ENCODE data around the gene KAT6B.

DNA sequence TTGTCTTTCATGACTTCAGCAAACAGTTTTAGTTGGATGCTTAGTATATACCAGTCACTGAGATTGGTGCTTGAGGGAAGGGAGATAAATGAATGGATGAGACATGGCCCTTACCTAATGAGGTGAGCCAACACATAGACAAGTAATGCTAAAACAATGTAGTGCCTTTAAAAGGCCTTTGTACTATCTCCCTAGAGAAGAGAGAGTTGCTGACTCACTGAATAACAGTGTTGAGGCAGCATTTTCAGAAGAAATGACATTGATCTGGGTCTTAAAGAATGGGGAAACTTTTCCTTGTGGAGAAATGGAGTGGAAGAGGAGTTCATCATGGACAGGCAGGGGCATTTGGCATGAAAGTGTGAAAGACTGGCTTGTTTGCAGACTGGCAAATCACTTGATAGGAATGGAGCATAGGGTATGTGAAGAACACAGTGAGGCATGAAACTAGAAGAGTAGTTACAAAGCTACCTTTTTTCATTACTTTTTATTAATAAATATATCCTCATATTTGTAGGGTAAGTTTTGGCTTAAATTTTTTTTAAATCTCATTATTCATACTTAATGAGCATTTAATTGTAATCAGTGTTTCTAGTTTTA lies 91.2 kb downstream of the KAT6B start:
- TF ChIP-seq EZH2 (IDR thresholded peaks at IDR 0.05; ENCODE audit: insufficient read depth, poor library complexity, severe bottlenecking): no peak
- TF ChIP-seq EZH2phosphoT487 (IDR thresholded peaks at IDR 0.05; ENCODE audit: insufficient read depth, low read depth): no peak
